OCI-LY7 (cell line): Measurements from ENCODE around the gene KLF18. TPM values are rescaled to one million over a fixed set of nuclear protein-coding genes. Genes with fewer than 3 reads are reported as not detected.

Experiments used
- BruUV-seq: library from RNA; stranded (reverse); fragments of 400-500 nt; replicated peaks from 2 replicates; lab custom pipeline; 2021; lab: Mats Ljungman, UMichigan
- CTCF ChIA-PET: fragments of 300-600 bp; sonication (Branson Sonifier 250); formaldehyde crosslinking; loops from one replicate; lab custom pipeline; 2022; ENCODE audit warnings: antibody characterized with exemption; ENCODE audit not compliant: unreplicated experiment; lab: Charles Lee
- POLR2A ChIA-PET: fragments of 300-600 bp; sonication (Branson Sonifier 250); formaldehyde crosslinking; loops from one replicate; lab custom pipeline; 2022; ENCODE audit warnings: antibody characterized with exemption; lab: Charles Lee
- DNase-seq: peaks from one replicate; pipeline ENCODE4 v3.0.0-alpha.2; 2015; ENCODE audit warnings: low spot score
- H2AFZ ChIP-seq: fragments of 200-600 bp; sonication (generic), shearing (Covaris generic); 2 replicates; pipeline ENCODE4 v1.6.1; 2014; ENCODE audit warnings: mild to moderate bottlenecking, antibody characterized with exemption, low read length, moderate library complexity
- H3K27ac ChIP-seq: fragments of 200-600 bp; sonication (generic); 2 replicates; pipeline ENCODE4 v1.5.1; 2014; ENCODE audit warnings: mixed run types, low read depth, mild to moderate bottlenecking, moderate library complexity, low read length, inconsistent platforms; ENCODE audit not compliant: poor library complexity, severe bottlenecking
- H3K36me3 ChIP-seq: fragments of 200-600 bp; sonication (generic); 2 replicates; pipeline ENCODE4 v1.6.1; 2014; ENCODE audit warnings: mild to moderate bottlenecking, antibody characterized with exemption, low read length, moderate library complexity, mixed read lengths; ENCODE audit not compliant: insufficient read depth
- H3K4me1 ChIP-seq: fragments of 200-600 bp; sonication (generic); 2 replicates; pipeline ENCODE4 v1.5.1; 2014; ENCODE audit warnings: mild to moderate bottlenecking, low read length; ENCODE audit not compliant: insufficient read depth, poor library complexity, severe bottlenecking
- H3K4me2 ChIP-seq: fragments of 200-600 bp; sonication (generic); 2 replicates; pipeline ENCODE4 v1.6.1; 2014; ENCODE audit warnings: mild to moderate bottlenecking, low read length
- H3K4me3 ChIP-seq: fragments of 200-600 bp; sonication (generic); 2 replicates; pipeline ENCODE4 v1.5.1; 2014; ENCODE audit warnings: mild to moderate bottlenecking, low read depth, low read length; ENCODE audit not compliant: poor library complexity, severe bottlenecking
- H3K79me2 ChIP-seq: fragments of 200-600 bp; sonication (generic); 2 replicates; pipeline ENCODE4 v1.6.1; 2016; ENCODE audit warnings: low read depth, mild to moderate bottlenecking, low read length, moderate library complexity, mixed read lengths; ENCODE audit not compliant: insufficient read depth
- H3K9me2 ChIP-seq: fragments of 200-600 bp; sonication (generic); 2 replicates; pipeline ENCODE4 v1.6.1; 2016; ENCODE audit warnings: mild to moderate bottlenecking, low read length, mixed read lengths; ENCODE audit not compliant: insufficient read depth
- H3K9me3 ChIP-seq: fragments of 200-600 bp; sonication (generic); 2 replicates; pipeline ENCODE4 v1.6.1; 2014; ENCODE audit warnings: mild to moderate bottlenecking, mixed run types, low read length, mixed read lengths
- H4K20me1 ChIP-seq: fragments of 200-600 bp; sonication (generic); 2 replicates; pipeline ENCODE4 v1.6.1; 2014; ENCODE audit warnings: mild to moderate bottlenecking, antibody characterized with exemption, low read length, moderate library complexity, mixed read lengths; ENCODE audit not compliant: insufficient read depth
- CTCF ChIP-seq: fragments of 200-600 bp; sonication (generic); conservative IDR thresholded peaks from 2 replicates; pipeline ENCODE4 v1.5.1; 2014; ENCODE audit warnings: mild to moderate bottlenecking, antibody characterized with exemption, low read length, moderate library complexity, mixed read lengths
- EZH2phosphoT487 ChIP-seq: fragments of 200-600 bp; sonication (generic); IDR thresholded peaks from 2 replicates; pipeline ENCODE4 v1.6.1; 2018; ENCODE audit warnings: low read depth, borderline replicate concordance, mild to moderate bottlenecking, mixed run types, antibody characterized with exemption, low read length, moderate library complexity, mixed read lengths
- intact Hi-C: fragments of 100-400 bp; cut with micrococcal nuclease; formaldehyde crosslinking; loops from one replicate; pipeline ENCODE4 v1.10.0; 2022; ENCODE audit not compliant: unreplicated experiment
- total RNA-seq, 2 experiments: library from RNA; depleted of rRNA in 1 of 2; stranded (reverse); fragments of >200 nt in 1 of 2; shearing (Covaris generic) in 1 of 2; gene quantifications; 2 replicates each; pipeline ENCODE4 v1.2.3, GENCODE V29; 2014 to 2022

The KLF18 gene
- total RNA-seq, 2 experiments from 2014 or later, result not detected

GRCh38 chr1:44134071-44134920 lies 7.1 kb downstream of the KLF18 start:
- Histone ChIP-seq H3K4me2 (no peak overlapping the region), H4K20me1 (no peaks in the 10 kb centered on the region), H3K27ac (no peak overlapping the region), H3K79me2 (no peaks in the 10 kb centered on the region), H3K4me1 (no peaks in the 10 kb centered on the region), H3K36me3 (no peaks in the 10 kb centered on the region), H3K4me3 (no peak overlapping the region), H3K9me2 (no peaks in the 10 kb centered on the region), H2AFZ (no peak overlapping the region), H3K9me3 (no peaks in the 10 kb centered on the region)
- no TSS peak for BruUV-seq
- TF ChIP-seq EZH2phosphoT487 (no peak), CTCF (no peak)
- ChIA-PET POLR2A (no interaction called here), CTCF (no interaction called here)
- DNase-seq, result no peak
- intact Hi-C loops, result no loop called here

- DNase-seq, result no peak
- Histone ChIP-seq H4K20me1 (no peaks in the 10 kb centered on the region), H3K79me2 (no peaks in the 10 kb centered on the region), H2AFZ (no peak overlapping the region), H3K4me3 (no peak overlapping the region), H3K36me3 (no peaks in the 10 kb centered on the region), H3K9me3 (no peaks in the 10 kb centered on the region), H3K27ac (no peak overlapping the region), H3K9me2 (no peaks in the 10 kb centered on the region), H3K4me2 (no peak overlapping the region), H3K4me1 (no peaks in the 10 kb centered on the region)
- intact Hi-C loops, result no loop called here
- no TSS peak for BruUV-seq
- POLR2A ChIA-PET, result interaction anchor here (0.5 kb wide), 1 partner anchor 1048 kb away, joined by 4 read pairs; no protein-coding TSS in a partner anchor
- CTCF ChIA-PET, result no interaction called here
- TF ChIP-seq CTCF (no peak), EZH2phosphoT487 (no peak)
These were observed 10.0 kb downstream of the KLF18 start for GRCh38 chr1:44131411-44131810.
